ENCODE measurements around the gene KANK2.

Gene KANK2

GRCh38 chr19:11176466-11177193 lies 20.7 kb downstream of the KANK2 start:
- H3K9ac ChIP-seq (ENCODE audit: low read depth, low read length) = no peak overlapping the region
- no peaks in the 10 kb centered on the region for H3K4me1 ChIP-seq (ENCODE audit: control insufficient read depth, insufficient read depth, low read length)
- no peaks in the 10 kb centered on the region for H3K9me3 ChIP-seq (ENCODE audit: control insufficient read depth, insufficient read depth, low read length)
- no peak overlapping the region for H3K4me3 ChIP-seq (ENCODE audit: low read depth, low read length)
- peaks cover 48% of the 10 kb centered on the region for H3K36me3 ChIP-seq (ENCODE audit: control insufficient read depth, insufficient read depth, low read length)
- H3K27me3 ChIP-seq (ENCODE audit: control insufficient read depth, insufficient read depth, low read length) = no peaks in the 10 kb centered on the region

- H3K4me1 ChIP-seq (ENCODE audit: control insufficient read depth, insufficient read depth, low read length) = no peaks in the 10 kb centered on the region
- no peak overlapping the region for H3K9ac ChIP-seq (ENCODE audit: low read depth, low read length)
- H3K27me3 ChIP-seq (ENCODE audit: control insufficient read depth, insufficient read depth, low read length) = no peaks in the 10 kb centered on the region
- H3K36me3 ChIP-seq (ENCODE audit: control insufficient read depth, insufficient read depth, low read length) = peaks cover 48% of the 10 kb centered on the region
- no peak overlapping the region for H3K4me3 ChIP-seq (ENCODE audit: low read depth, low read length)
- H3K9me3 ChIP-seq (ENCODE audit: control insufficient read depth, insufficient read depth, low read length) = no peaks in the 10 kb centered on the region
These were observed 21.4 kb downstream of the KANK2 start for GRCh38 chr19:11175920-11176319.

DNA sequence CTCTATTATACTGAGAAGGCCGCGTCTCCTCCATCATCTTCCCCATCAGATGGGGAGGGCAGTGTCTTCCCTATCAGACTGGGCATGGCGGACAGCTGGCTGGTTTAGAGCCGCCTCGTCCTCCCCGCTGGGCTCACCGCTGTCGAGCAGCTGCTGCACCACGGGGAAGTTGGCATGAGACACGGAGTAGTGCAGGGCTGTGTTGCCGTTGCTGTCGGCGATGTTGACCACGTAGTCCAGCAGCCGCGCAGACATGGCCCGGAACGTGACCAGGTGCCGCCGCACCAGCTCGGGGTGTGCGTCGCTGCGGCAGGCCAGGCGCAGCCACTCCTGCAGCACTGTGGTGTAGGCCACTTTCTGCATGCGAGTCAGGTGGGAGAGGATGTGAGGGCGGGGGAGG lies 23.0 kb downstream of the KANK2 start:
- Histone ChIP-seq H3K9ac (ENCODE audit: low read depth, low read length) (no peak overlapping the region), H3K9me3 (ENCODE audit: control insufficient read depth, insufficient read depth, low read length) (no peaks in the 10 kb centered on the region), H3K36me3 (ENCODE audit: control insufficient read depth, insufficient read depth, low read length) (peaks cover 46% of the 10 kb centered on the region), H3K27me3 (ENCODE audit: control insufficient read depth, insufficient read depth, low read length) (no peaks in the 10 kb centered on the region), H3K4me1 (ENCODE audit: control insufficient read depth, insufficient read depth, low read length) (no peaks in the 10 kb centered on the region), H3K4me3 (ENCODE audit: low read depth, low read length) (no peak overlapping the region)

GRCh38 chr19:11173516-11174155 lies 23.7 kb downstream of the KANK2 start:
- no peak overlapping the region for H3K9ac ChIP-seq (ENCODE audit: low read depth, low read length)
- no peaks in the 10 kb centered on the region for H3K4me1 ChIP-seq (ENCODE audit: control insufficient read depth, insufficient read depth, low read length)
- H3K27me3 ChIP-seq (ENCODE audit: control insufficient read depth, insufficient read depth, low read length) = no peaks in the 10 kb centered on the region
- H3K4me3 ChIP-seq (ENCODE audit: low read depth, low read length) = no peak overlapping the region
- peaks cover 43% of the 10 kb centered on the region for H3K36me3 ChIP-seq (ENCODE audit: control insufficient read depth, insufficient read depth, low read length)
- no peaks in the 10 kb centered on the region for H3K9me3 ChIP-seq (ENCODE audit: control insufficient read depth, insufficient read depth, low read length)

DNA sequence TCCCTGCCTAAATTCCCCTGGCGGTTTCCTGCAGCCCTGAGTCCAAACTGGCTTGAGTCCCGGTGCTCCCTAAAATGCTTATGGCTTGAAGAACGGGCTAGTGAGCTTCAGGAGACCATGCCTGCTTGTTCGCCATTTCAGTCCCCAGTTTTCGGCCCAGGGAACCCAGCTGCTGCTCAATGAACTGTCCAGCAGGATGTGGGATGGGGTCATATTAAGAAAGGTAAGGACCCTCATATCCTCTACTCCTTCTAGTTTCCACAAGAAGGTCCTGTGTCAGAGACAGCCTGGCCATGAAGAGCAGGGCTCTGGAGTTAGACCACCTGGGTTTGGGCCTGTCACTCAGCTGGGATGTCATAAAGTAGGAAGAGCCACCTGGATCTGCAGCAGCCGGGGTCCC lies 24.8 kb downstream of the KANK2 start:
- Histone ChIP-seq H3K27me3 (ENCODE audit: control insufficient read depth, insufficient read depth, low read length) (no peaks in the 10 kb centered on the region), H3K9me3 (ENCODE audit: control insufficient read depth, insufficient read depth, low read length) (no peaks in the 10 kb centered on the region), H3K9ac (ENCODE audit: low read depth, low read length) (no peak overlapping the region), H3K4me1 (ENCODE audit: control insufficient read depth, insufficient read depth, low read length) (no peaks in the 10 kb centered on the region), H3K36me3 (ENCODE audit: control insufficient read depth, insufficient read depth, low read length) (peaks cover 42% of the 10 kb centered on the region), H3K4me3 (ENCODE audit: low read depth, low read length) (no peak overlapping the region)

GRCh38 chr19:11171144-11171543 lies 26.2 kb downstream of the KANK2 start:
- no peak overlapping the region for H3K9ac ChIP-seq (ENCODE audit: low read depth, low read length)
- H3K4me1 ChIP-seq (ENCODE audit: control insufficient read depth, insufficient read depth, low read length) = no peaks in the 10 kb centered on the region
- no peaks in the 10 kb centered on the region for H3K27me3 ChIP-seq (ENCODE audit: control insufficient read depth, insufficient read depth, low read length)
- peaks cover 30% of the 10 kb centered on the region for H3K36me3 ChIP-seq (ENCODE audit: control insufficient read depth, insufficient read depth, low read length)
- no peak overlapping the region for H3K4me3 ChIP-seq (ENCODE audit: low read depth, low read length)
- H3K9me3 ChIP-seq (ENCODE audit: control insufficient read depth, insufficient read depth, low read length) = no peaks in the 10 kb centered on the region

DNA sequence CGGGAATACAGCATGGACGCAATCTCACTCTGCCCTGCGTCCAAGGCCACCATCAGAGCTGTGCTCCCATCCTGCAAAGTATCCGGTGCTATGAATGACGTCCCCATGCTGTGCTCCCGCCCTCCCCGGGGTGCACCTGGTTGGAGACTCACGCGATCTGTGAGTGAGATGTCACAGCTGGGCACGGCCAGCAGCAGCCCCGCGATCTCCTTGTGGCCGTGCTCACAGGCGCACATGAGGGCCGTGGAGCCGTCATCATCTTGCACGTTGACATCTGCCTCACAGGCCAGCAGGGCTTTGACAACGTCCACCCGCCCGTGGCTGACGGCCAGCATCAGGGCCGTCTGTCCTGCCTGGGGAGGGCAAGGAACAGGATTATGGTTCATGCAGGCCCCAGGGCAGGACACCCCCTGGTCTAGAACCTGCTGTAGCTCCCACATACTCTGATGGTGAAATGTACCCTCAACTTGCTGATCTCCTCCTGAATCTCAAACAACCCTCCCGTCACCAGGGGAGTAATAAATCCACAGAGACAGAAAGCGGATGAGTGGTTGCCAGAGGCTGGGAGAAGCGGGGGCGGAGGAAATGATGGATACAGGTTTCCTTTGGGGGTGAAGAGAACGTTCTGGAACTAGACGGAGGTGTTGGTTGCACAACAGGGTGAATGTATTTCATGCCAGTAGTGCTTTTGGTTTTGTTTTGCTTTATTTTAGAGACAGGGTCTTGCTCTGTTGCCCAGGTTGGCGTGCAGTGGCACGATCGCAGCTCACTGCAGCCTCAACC lies 27.3 kb downstream of the KANK2 start:
- no peaks in the 10 kb centered on the region for H3K27me3 ChIP-seq (ENCODE audit: control insufficient read depth, insufficient read depth, low read length)
- no peak overlapping the region for H3K9ac ChIP-seq (ENCODE audit: low read depth, low read length)
- H3K4me3 ChIP-seq (ENCODE audit: low read depth, low read length) = no peak overlapping the region
- H3K9me3 ChIP-seq (ENCODE audit: control insufficient read depth, insufficient read depth, low read length) = no peaks in the 10 kb centered on the region
- no peaks in the 10 kb centered on the region for H3K4me1 ChIP-seq (ENCODE audit: control insufficient read depth, insufficient read depth, low read length)
- H3K36me3 ChIP-seq (ENCODE audit: control insufficient read depth, insufficient read depth, low read length) = peaks cover 28% of the 10 kb centered on the region

DNA sequence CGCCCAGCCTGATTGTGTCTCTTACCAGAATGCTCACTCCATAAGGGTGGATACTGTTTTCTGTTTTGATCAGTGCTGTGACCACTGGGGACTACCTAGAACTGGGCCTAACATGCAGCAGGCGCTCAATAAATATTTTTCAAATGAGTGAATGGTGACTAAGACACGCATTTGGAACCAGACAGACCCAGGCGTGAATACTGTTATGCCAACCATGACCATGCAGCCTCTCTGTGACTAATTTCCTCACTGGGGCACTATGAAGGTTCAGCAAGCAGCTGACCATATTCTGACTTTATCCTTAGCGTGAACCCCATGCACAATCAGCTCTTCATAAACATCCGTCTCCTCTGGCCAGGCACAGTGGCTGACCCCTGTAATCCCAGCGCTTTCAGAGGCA lies 28.8 kb downstream of the KANK2 start:
- Histone ChIP-seq H3K9ac (ENCODE audit: low read depth, low read length) (no peak overlapping the region), H3K4me1 (ENCODE audit: control insufficient read depth, insufficient read depth, low read length) (no peaks in the 10 kb centered on the region), H3K4me3 (ENCODE audit: low read depth, low read length) (no peak overlapping the region), H3K36me3 (ENCODE audit: control insufficient read depth, insufficient read depth, low read length) (peaks cover 18% of the 10 kb centered on the region), H3K27me3 (ENCODE audit: control insufficient read depth, insufficient read depth, low read length) (no peaks in the 10 kb centered on the region), H3K9me3 (ENCODE audit: control insufficient read depth, insufficient read depth, low read length) (no peaks in the 10 kb centered on the region)

GRCh38 chr19:11166281-11167142 lies 30.8 kb downstream of the KANK2 start:
- peaks cover 5% of the 10 kb centered on the region for H3K36me3 ChIP-seq (ENCODE audit: control insufficient read depth, insufficient read depth, low read length)
- no peaks in the 10 kb centered on the region for H3K27me3 ChIP-seq (ENCODE audit: control insufficient read depth, insufficient read depth, low read length)
- no peaks in the 10 kb centered on the region for H3K9me3 ChIP-seq (ENCODE audit: control insufficient read depth, insufficient read depth, low read length)
- H3K4me3 ChIP-seq (ENCODE audit: low read depth, low read length) = no peak overlapping the region
- H3K4me1 ChIP-seq (ENCODE audit: control insufficient read depth, insufficient read depth, low read length) = no peaks in the 10 kb centered on the region
- no peak overlapping the region for H3K9ac ChIP-seq (ENCODE audit: low read depth, low read length)

- Histone ChIP-seq H3K36me3 (ENCODE audit: control insufficient read depth, insufficient read depth, low read length) (peaks cover 5% of the 10 kb centered on the region), H3K4me3 (ENCODE audit: low read depth, low read length) (no peak overlapping the region), H3K9ac (ENCODE audit: low read depth, low read length) (no peak overlapping the region), H3K4me1 (ENCODE audit: control insufficient read depth, insufficient read depth, low read length) (no peaks in the 10 kb centered on the region), H3K9me3 (ENCODE audit: control insufficient read depth, insufficient read depth, low read length) (no peaks in the 10 kb centered on the region), H3K27me3 (ENCODE audit: control insufficient read depth, insufficient read depth, low read length) (no peaks in the 10 kb centered on the region)
These were observed 31.8 kb downstream of the KANK2 start for GRCh38 chr19:11165486-11166030.

GRCh38 chr19:11164879-11165406 lies 32.4 kb downstream of the KANK2 start:
- H3K9me3 ChIP-seq (ENCODE audit: control insufficient read depth, insufficient read depth, low read length) = no peaks in the 10 kb centered on the region
- no peak overlapping the region for H3K9ac ChIP-seq (ENCODE audit: low read depth, low read length)
- H3K4me3 ChIP-seq (ENCODE audit: low read depth, low read length) = no peak overlapping the region
- no peaks in the 10 kb centered on the region for H3K4me1 ChIP-seq (ENCODE audit: control insufficient read depth, insufficient read depth, low read length)
- H3K36me3 ChIP-seq (ENCODE audit: control insufficient read depth, insufficient read depth, low read length) = peaks cover 5% of the 10 kb centered on the region
- H3K27me3 ChIP-seq (ENCODE audit: control insufficient read depth, insufficient read depth, low read length) = no peaks in the 10 kb centered on the region

All from iPS-15b (cell line).